ENCODE data around the gene MRPS22.
"Not testable (repeated sequence)": the region's sequence is repeated elsewhere in the genome, so short reads cannot be mapped to it uniquely, and the experiment has no call there.

Gene MRPS22

GRCh38 chr3:139377378-139377777 lies 33.6 kb downstream of the MRPS22 start:
- no peak for TF ChIP-seq CTCF (IDR thresholded peaks at IDR 0.05; ENCODE audit: insufficient read depth, missing control alignments)
- FAIRE-seq (no peak), DNase-seq (ENCODE audit: insufficient read length, low spot score) (no peak)

GRCh38 chr3:139378587-139379241 lies 34.9 kb downstream of the MRPS22 start:
- no peak for DNase-seq (ENCODE audit: insufficient read length, low spot score)
- FAIRE-seq: peak; percentile 6
- no peak for TF ChIP-seq CTCF (IDR thresholded peaks at IDR 0.05; ENCODE audit: insufficient read depth, missing control alignments)

GRCh38 chr3:139380575-139380974 lies 36.8 kb downstream of the MRPS22 start:
- TF ChIP-seq CTCF (IDR thresholded peaks at IDR 0.05; ENCODE audit: insufficient read depth, missing control alignments): no peak
- FAIRE-seq: no peak

GRCh38 chr3:139382291-139382690 lies 38.5 kb downstream of the MRPS22 start:
- DNase-seq (ENCODE audit: insufficient read length, low spot score); FAIRE-seq: not testable (repeated sequence)

More at GRCh38 chr3:139380575-139380974, 36.8 kb downstream of the MRPS22 start:
- no peak for DNase-seq (ENCODE audit: insufficient read length, low spot score)

- DNase-seq (ENCODE audit: insufficient read length, low spot score): no peak
- TF ChIP-seq CTCF (IDR thresholded peaks at IDR 0.05; ENCODE audit: insufficient read depth, missing control alignments): no peak
- no peak for FAIRE-seq
Observed at GRCh38 chr3:139388077-139388476, 44.3 kb downstream of the MRPS22 start.

- DNase-seq (ENCODE audit: insufficient read length, low spot score) (no peak), FAIRE-seq (no peak)
- no peak for TF ChIP-seq CTCF (IDR thresholded peaks at IDR 0.05; ENCODE audit: insufficient read depth, missing control alignments)
Observed at GRCh38 chr3:139388821-139389551, 45.2 kb downstream of the MRPS22 start.

- TF ChIP-seq CTCF (IDR thresholded peaks at IDR 0.05; ENCODE audit: insufficient read depth, missing control alignments): no peak
- peak; percentile 77 for DNase-seq (ENCODE audit: insufficient read length, low spot score)
- FAIRE-seq: no peak
Observed at GRCh38 chr3:139389552-139390368, 45.9 kb downstream of the MRPS22 start, which contains the start of gene COPB2. COPB2 (minus strand) TSS chr3:139389647; CDS start chr3:139389550, 97 bp downstream.

Measured in D721Med (cell line).